Stimulated activated CD8-positive, alpha-beta memory T cell treated with anti-CD3 and anti-CD28 coated beads, Interleukin-2, amount 100 ng/mL, for 1 hour (primary cell): Measurements from ENCODE around the gene CSKMT.
"Not testable (repeated sequence)": the region's sequence is repeated elsewhere in the genome, so short reads cannot be mapped to it uniquely, and the experiment has no call there.

Source experiments
- DNase-seq, 2 donors: peaks; one replicate each; pipeline ENCODE4 v3.0.0-alpha.2; 2020; ENCODE audit warnings: low read depth in 2 of 2

Gene CSKMT

GRCh38 chr11:62656796-62657429 is 8.2 kb upstream of the CSKMT start:
- DNase-seq, result no peak

- DNase-seq, result no peak
Measured at GRCh38 chr11:62664405-62665074, 572 bp upstream of the CSKMT start.

GRCh38 chr11:62665599-62666258 is 617 bp downstream of the CSKMT start:
- peak; percentile 32 to 40 for DNase-seq

- DNase-seq, result no peak
Measured at GRCh38 chr11:62666259-62666926, 1.3 kb downstream of the CSKMT start.

GRCh38 chr11:62667460-62667859 is 2.3 kb downstream of the CSKMT start:
- no peak for DNase-seq

- no peak for DNase-seq
Measured at GRCh38 chr11:62669420-62670161, 4.5 kb downstream of the CSKMT start.

- no peak for DNase-seq
Measured at GRCh38 chr11:62671236-62671607, 6.1 kb downstream of the CSKMT start.

GRCh38 chr11:62671608-62672389 is 6.7 kb downstream of the CSKMT start, which contains the start of the genes LBHD1 and UQCC3:
Gene LBHD1 (minus strand): TSS chr11:62672267. CDS start chr11:62670031, 2,236 bp downstream.
Gene UQCC3 (plus strand): TSS chr11:62671673. CDS start chr11:62671746, 73 bp downstream.
- DNase-seq, result peak; percentile 48 to 58

GRCh38 chr11:62673196-62673525 is 8.0 kb downstream of the CSKMT start:
- DNase-seq, result no peak

GRCh38 chr11:62675415-62675814 is 10.3 kb downstream of the CSKMT start:
- DNase-seq, result not testable (repeated sequence)

GRCh38 chr11:62676698-62677097 is 11.6 kb downstream of the CSKMT start:
- DNase-seq, result no peak

GRCh38 chr11:62677156-62677555 is 12.0 kb downstream of the CSKMT start:
- no peak for DNase-seq

GRCh38 chr11:62677714-62678113 is 12.6 kb downstream of the CSKMT start:
- no peak for DNase-seq

- no peak for DNase-seq
Measured at GRCh38 chr11:62678433-62678769, 13.3 kb downstream of the CSKMT start.

GRCh38 chr11:62678770-62679696 is 13.9 kb downstream of the CSKMT start, which contains the start of gene UBXN1:
Gene UBXN1 (minus strand): TSS chr11:62679073. CDS start chr11:62678923, 150 bp downstream.
- DNase-seq, result peak; percentile 62 to 66

GRCh38 chr11:62680825-62681240 is 15.7 kb downstream of the CSKMT start:
- no peak for DNase-seq

- DNase-seq, result no peak
Measured at GRCh38 chr11:62682518-62682917, 17.4 kb downstream of the CSKMT start.

- no peak for DNase-seq
Measured at GRCh38 chr11:62687508-62688396, 22.6 kb downstream of the CSKMT start.

GRCh38 chr11:62688491-62688890 is 23.4 kb downstream of the CSKMT start:
- DNase-seq, result no peak
